CD14-positive monocyte (primary cell): ENCODE data around the gene GPC5. TPM values are rescaled to one million over a fixed set of nuclear protein-coding genes. Genes with fewer than 3 reads are reported as not detected.

Experiments used
- DNase-seq, 3 donors: peaks; one replicate each; pipeline ENCODE4 v3.0.0-alpha.2; 2011 to 2022
- H2AFZ ChIP-seq: 2 replicates; pipeline ENCODE4 v1.6.0; 2012; ENCODE audit warnings: mild to moderate bottlenecking, low read depth, low read length, inconsistent platforms; ENCODE audit not compliant: insufficient read depth, poor library complexity, severe bottlenecking
- H3K27ac ChIP-seq, 2 donors: 1 replicate in 1 of 2; 2 replicates in 1 of 2; pipeline ENCODE4 v1.5.1; 2012 to 2013; ENCODE audit warnings: low read length in 2 of 2, control low read depth in 1 of 2, inconsistent platforms in 1 of 2, low read depth in 1 of 2, mild to moderate bottlenecking in 1 of 2
- H3K27me3 ChIP-seq, 2 donors: one replicate each; pipeline versions ENCODE4 v1.6.0 to v1.6.1; 2011 to 2013; ENCODE audit warnings: low read length in 2 of 2; ENCODE audit not compliant: control insufficient read depth in 2 of 2, insufficient read depth in 2 of 2
- H3K36me3 ChIP-seq, 2 donors: replicated peaks in 1 of 2; 1 replicate in 1 of 2; 2 replicates in 1 of 2; pipeline versions ENCODE4 v1.5.1 to v1.6.1; 2012 to 2013; ENCODE audit warnings: low read length in 2 of 2, control low read depth in 1 of 2, inconsistent platforms in 1 of 2, mild to moderate bottlenecking in 1 of 2; ENCODE audit not compliant: insufficient read depth in 2 of 2, control insufficient read depth in 1 of 2
- H3K4me1 ChIP-seq, 2 donors: 1 replicate in 1 of 2; 2 replicates in 1 of 2; pipeline versions ENCODE4 v1.5.1 to v1.6.1; 2012 to 2013; ENCODE audit warnings: low read length in 2 of 2, control low read depth in 1 of 2, inconsistent platforms in 1 of 2, mild to moderate bottlenecking in 1 of 2, moderate library complexity in 1 of 2; ENCODE audit not compliant: insufficient read depth in 2 of 2, control insufficient read depth in 1 of 2
- H3K4me2 ChIP-seq: replicated peaks from 2 replicates; pipeline ENCODE3; 2012; ENCODE audit warnings: low read length, moderate library complexity, mild to moderate bottlenecking; ENCODE audit not compliant: poor library complexity, severe bottlenecking; ENCODE audit errors: extremely low read depth
- H3K4me3 ChIP-seq, 3 experiments: fragments of 200-600 bp in 1 of 3; sonication (generic) in 1 of 3; replicated peaks in 1 of 3; 1 replicate in 2 of 3; 2 replicates in 1 of 3; pipeline ENCODE4 v1.5.1; 2011 to 2013; ENCODE audit warnings: low read length in 3 of 3, mild to moderate bottlenecking in 3 of 3, control low read depth in 2 of 3, low read depth in 2 of 3, inconsistent platforms in 1 of 3, moderate library complexity in 1 of 3
- H3K79me2 ChIP-seq: 2 replicates; pipeline ENCODE4 v1.6.0; 2012; ENCODE audit warnings: mild to moderate bottlenecking, control low read depth, inconsistent platforms, low read length, moderate library complexity; ENCODE audit not compliant: insufficient read depth
- H3K9ac ChIP-seq: 2 replicates; pipeline ENCODE4 v1.6.0; 2017; ENCODE audit warnings: low read length, mild to moderate bottlenecking; ENCODE audit not compliant: insufficient read depth, poor library complexity, severe bottlenecking
- H3K9me3 ChIP-seq, 2 donors: replicated peaks in 1 of 2; 1 replicate in 1 of 2; 2 replicates in 1 of 2; pipeline versions ENCODE4 v1.5.1 to v1.6.1; 2012 to 2013; ENCODE audit warnings: low read length in 2 of 2, control low read depth in 1 of 2; ENCODE audit not compliant: control insufficient read depth in 1 of 2, insufficient read depth in 1 of 2
- H4K20me1 ChIP-seq: 2 replicates; pipeline ENCODE4 v1.6.0; 2012; ENCODE audit warnings: mild to moderate bottlenecking, low read length, control low read depth, moderate library complexity; ENCODE audit not compliant: insufficient read depth
- H3K27ac Mint-ChIP-seq, 7 donors: one replicate each; pipeline ENCODE4 v1.8.0; 2020; ENCODE audit warnings: mild to moderate bottlenecking in 7 of 7, mixed read lengths in 7 of 7, moderate library complexity in 6 of 7, inconsistent platforms in 2 of 7
- H3K27me3 Mint-ChIP-seq, 3 donors: one replicate each; pipeline ENCODE4 v1.8.0; 2021 to 2022; ENCODE audit warnings: low read depth in 3 of 3, mild to moderate bottlenecking in 3 of 3, mixed read lengths in 3 of 3, moderate library complexity in 3 of 3, inconsistent platforms in 1 of 3
- H3K36me3 Mint-ChIP-seq, 2 donors: one replicate each; pipeline ENCODE4 v1.8.0; 2020; ENCODE audit warnings: mixed read lengths in 2 of 2, inconsistent platforms in 1 of 2, mild to moderate bottlenecking in 1 of 2
- H3K4me1 Mint-ChIP-seq: one replicate; pipeline ENCODE4 v1.8.0; 2020; ENCODE audit warnings: mild to moderate bottlenecking, mixed read lengths
- H3K4me3 Mint-ChIP-seq, 2 donors: one replicate each; pipeline ENCODE4 v1.8.0; 2020; ENCODE audit warnings: mild to moderate bottlenecking in 2 of 2, mixed read lengths in 2 of 2, moderate library complexity in 1 of 2
- H3K9me3 Mint-ChIP-seq, 7 donors: one replicate each; pipeline ENCODE4 v1.8.0; 2020 to 2022; ENCODE audit warnings: mixed read lengths in 7 of 7, mild to moderate bottlenecking in 6 of 7, moderate library complexity in 6 of 7, inconsistent platforms in 2 of 7
- CTCF ChIP-seq: fragments of 200-600 bp; IDR thresholded peaks from one replicate; pipeline ENCODE4 v1.8.0; 2022; ENCODE audit warnings: antibody characterized with exemption, mild to moderate bottlenecking
- WGBS: methylation state at CpG from one replicate; pipeline ENCODE4 v1.1.5; 2013; ENCODE audit warnings: missing lambda C conversion rate; ENCODE audit not compliant: insufficient coverage; 5-methylcytosine and 5-hydroxymethylcytosine counted together
- intact Hi-C, 2 donors: fragments of 100-400 bp; cut with micrococcal nuclease; formaldehyde crosslinking; loops; one replicate each; pipeline versions ENCODE4 v1.15.0 to v1.15.1; 2023
- polyA plus RNA-seq, 3 donors: library from polyadenylated mRNA; depleted of rRNA in 1 of 3; unstranded in 2 of 3; stranded (reverse) in 1 of 3; fragments of 300-500 nt in 2 of 3; fragments of >200 nt in 1 of 3; fragmentation: Illumina TruSeq in 2 of 3; gene quantifications; 1 replicate in 2 of 3; 2 replicates in 1 of 3; pipeline ENCODE4 v1.2.3, GENCODE V29; 2012 to 2021

GPC5 gene
- polyA plus RNA-seq, 3 donors, result not detected

- H3K27me3 Mint-ChIP-seq, result no peaks in the 10 kb centered on the region
- no peak overlapping the region for H3K27ac ChIP-seq
- no peak overlapping the region for H2AFZ ChIP-seq
- no peak overlapping the region for H3K27ac Mint-ChIP-seq
- no peaks in the 10 kb centered on the region for H3K27me3 ChIP-seq
- H4K20me1 ChIP-seq, result no peaks in the 10 kb centered on the region
- no peak overlapping the region for H3K4me3 ChIP-seq
- no peaks in the 10 kb centered on the region for H3K79me2 ChIP-seq
- H3K9ac ChIP-seq, result no peak overlapping the region
- no peaks in the 10 kb centered on the region for H3K4me1 ChIP-seq
- H3K36me3 Mint-ChIP-seq, result no peaks in the 10 kb centered on the region
- H3K4me2 ChIP-seq, result no peak overlapping the region
- no peaks in the 10 kb centered on the region for H3K36me3 ChIP-seq
- H3K4me3 Mint-ChIP-seq, result no peak overlapping the region
- no peak for DNase-seq
- H3K9me3 Mint-ChIP-seq, result peaks cover 2 to 13% (median 3%) of the 10 kb centered on the region in 7 donors
- no peaks in the 10 kb centered on the region for H3K4me1 Mint-ChIP-seq
- intact Hi-C loops, result no loop called here
- WGBS, result no CpG with 5 or more reads among the region's 5 CpGs
- peaks cover 3 to 4% of the 10 kb centered on the region in 2 donors for H3K9me3 ChIP-seq
- no peak for TF ChIP-seq CTCF
Observed at GRCh38 chr13:91567485-91568207, 169.2 kb downstream of the GPC5 start.

GRCh38 chr13:91571681-91572080, 173.3 kb downstream of the GPC5 start:
- Histone ChIP-seq H3K9me3 (peaks cover 0 to 5% of the 10 kb centered on the region in 2 donors), H3K27ac (no peak overlapping the region), H3K27me3 (no peaks in the 10 kb centered on the region), H2AFZ (no peak overlapping the region), H3K79me2 (no peaks in the 10 kb centered on the region), H3K4me3 (no peak overlapping the region), H3K4me1 (no peaks in the 10 kb centered on the region), H3K9ac (no peak overlapping the region), H4K20me1 (no peaks in the 10 kb centered on the region), H3K4me2 (no peak overlapping the region), H3K36me3 (no peaks in the 10 kb centered on the region)
- DNase-seq, result no peak
- no peak overlapping the region for H3K4me3 Mint-ChIP-seq
- H3K27me3 Mint-ChIP-seq, result no peaks in the 10 kb centered on the region
- no CpG with 5 or more reads among the region's 5 CpGs for WGBS
- H3K36me3 Mint-ChIP-seq, result no peaks in the 10 kb centered on the region
- no peak for TF ChIP-seq CTCF
- no peak overlapping the region for H3K27ac Mint-ChIP-seq
- H3K4me1 Mint-ChIP-seq, result no peaks in the 10 kb centered on the region
- H3K9me3 Mint-ChIP-seq, result peaks cover 0 to 11% (median 3%) of the 10 kb centered on the region in 7 donors
- intact Hi-C loops, result no loop called here
